ENCODE results near the gene TUBA3E. TPM values are rescaled to one million over a fixed set of nuclear protein-coding genes. Genes with fewer than 3 reads are reported as not detected.
"Not testable (repeated sequence)": the region's sequence is repeated elsewhere in the genome, so short reads cannot be mapped to it uniquely, and the experiment has no call there.

Gene TUBA3E
- total RNA-seq = under 1 TPM in 1 of 2 donors, not detected in 1; 0.11 TPM
- polyA plus RNA-seq (ENCODE audit: insufficient read length in 2 of 2) = not detected
- long read RNA-seq, donor 1 = 0 reads
- long read RNA-seq, donor 2 = 0 reads
- long read RNA-seq, donor 3 = 0 reads
- long read RNA-seq, donor 4 = 0 reads

GRCh38 chr2:130198343-130198742 lies at the start of gene TUBA3E:
TSS of gene TUBA3E (minus strand) at chr2:130198439. CDS start at chr2:130198360, 79 bp downstream.
- WGBS (ENCODE audit: insufficient coverage) = no CpG with 5 or more reads among the region's 26 CpGs
- H3K27ac ChIP-seq (ENCODE audit: low read depth, low read length) = no peak within 1 kb of the TSS
- no peak for DNase-seq (ENCODE audit: low read depth in 4 of 6, low spot score in 6 of 6)
- H3K36me3 ChIP-seq (ENCODE audit: control insufficient read depth, insufficient read depth, low read length) = no peaks in the 10 kb centered on the region
- H3K4me1 ChIP-seq (ENCODE audit: control insufficient read depth, insufficient read depth, low read length) = no peaks in the 10 kb centered on the region
- no peak within 1 kb of the TSS for H3K4me3 ChIP-seq (ENCODE audit: low read depth, low read length)
- no peaks in the 10 kb centered on the region for H3K9me3 ChIP-seq (ENCODE audit: control insufficient read depth, insufficient read depth, low read length)
- no peaks in the 10 kb centered on the region for H3K27me3 ChIP-seq (ENCODE audit: control insufficient read depth, insufficient read depth, low read length)

GRCh38 chr2:130246430-130246829 lies 48.2 kb upstream of the TUBA3E start:
- H3K4me1 ChIP-seq (ENCODE audit: control insufficient read depth, insufficient read depth, low read length) = peaks cover under 1% of the 10 kb centered on the region
- no peaks in the 10 kb centered on the region for H3K36me3 ChIP-seq (ENCODE audit: control insufficient read depth, insufficient read depth, low read length)
- no peak overlapping the region for H3K4me3 ChIP-seq (ENCODE audit: low read depth, low read length)
- DNase-seq (ENCODE audit: low read depth in 4 of 6, low spot score in 6 of 6) = no peak
- H3K27me3 ChIP-seq (ENCODE audit: control insufficient read depth, insufficient read depth, low read length) = peaks cover under 1% of the 10 kb centered on the region
- 80% methylated on average over 7 of the region's 7 CpGs for WGBS (ENCODE audit: insufficient coverage)
- H3K27ac ChIP-seq (ENCODE audit: low read depth, low read length) = no peak overlapping the region
- no peaks in the 10 kb centered on the region for H3K9me3 ChIP-seq (ENCODE audit: control insufficient read depth, insufficient read depth, low read length)

GRCh38 chr2:130245976-130246375 lies 47.7 kb upstream of the TUBA3E start:
- 65% methylated on average over 2 of the region's 3 CpGs for WGBS (ENCODE audit: insufficient coverage)

GRCh38 chr2:130243359-130243758 lies 45.1 kb upstream of the TUBA3E start:
- Histone ChIP-seq H3K36me3 (ENCODE audit: control insufficient read depth, insufficient read depth, low read length) (no peaks in the 10 kb centered on the region), H3K4me3 (ENCODE audit: low read depth, low read length) (no peak overlapping the region), H3K9me3 (ENCODE audit: control insufficient read depth, insufficient read depth, low read length) (no peaks in the 10 kb centered on the region), H3K27ac (ENCODE audit: low read depth, low read length) (no peak overlapping the region), H3K4me1 (ENCODE audit: control insufficient read depth, insufficient read depth, low read length) (no peaks in the 10 kb centered on the region), H3K27me3 (ENCODE audit: control insufficient read depth, insufficient read depth, low read length) (no peaks in the 10 kb centered on the region)
- no CpG with 5 or more reads among the region's 2 CpGs for WGBS (ENCODE audit: insufficient coverage)
- no peak for DNase-seq (ENCODE audit: low read depth in 4 of 6, low spot score in 6 of 6)

More at GRCh38 chr2:130245976-130246375, 47.7 kb upstream of the TUBA3E start:
- Histone ChIP-seq H3K4me3 (ENCODE audit: low read depth, low read length) (no peak overlapping the region), H3K27me3 (ENCODE audit: control insufficient read depth, insufficient read depth, low read length) (no peaks in the 10 kb centered on the region), H3K9me3 (ENCODE audit: control insufficient read depth, insufficient read depth, low read length) (no peaks in the 10 kb centered on the region), H3K36me3 (ENCODE audit: control insufficient read depth, insufficient read depth, low read length) (no peaks in the 10 kb centered on the region), H3K4me1 (ENCODE audit: control insufficient read depth, insufficient read depth, low read length) (no peaks in the 10 kb centered on the region), H3K27ac (ENCODE audit: low read depth, low read length) (no peak overlapping the region)
- DNase-seq (ENCODE audit: low read depth in 4 of 6, low spot score in 6 of 6) = no peak

GRCh38 chr2:130241041-130241707 lies 42.9 kb upstream of the TUBA3E start:
- no peaks in the 10 kb centered on the region for H3K27me3 ChIP-seq (ENCODE audit: control insufficient read depth, insufficient read depth, low read length)
- H3K9me3 ChIP-seq (ENCODE audit: control insufficient read depth, insufficient read depth, low read length) = no peaks in the 10 kb centered on the region
- no peaks in the 10 kb centered on the region for H3K36me3 ChIP-seq (ENCODE audit: control insufficient read depth, insufficient read depth, low read length)
- WGBS (ENCODE audit: insufficient coverage) = 96% methylated on average over 7 of the region's 8 CpGs
- no peak overlapping the region for H3K27ac ChIP-seq (ENCODE audit: low read depth, low read length)
- H3K4me3 ChIP-seq (ENCODE audit: low read depth, low read length) = no peak overlapping the region
- H3K4me1 ChIP-seq (ENCODE audit: control insufficient read depth, insufficient read depth, low read length) = no peaks in the 10 kb centered on the region
- DNase-seq (ENCODE audit: low read depth in 4 of 6, low spot score in 6 of 6) = no peak

GRCh38 chr2:130239581-130239980 lies 41.3 kb upstream of the TUBA3E start:
- DNase-seq (ENCODE audit: low read depth in 4 of 6, low spot score in 6 of 6); H3K27me3 ChIP-seq (ENCODE audit: control insufficient read depth, insufficient read depth, low read length); H3K9me3 ChIP-seq (ENCODE audit: control insufficient read depth, insufficient read depth, low read length); H3K4me1 ChIP-seq (ENCODE audit: control insufficient read depth, insufficient read depth, low read length); H3K36me3 ChIP-seq (ENCODE audit: control insufficient read depth, insufficient read depth, low read length); H3K27ac ChIP-seq (ENCODE audit: low read depth, low read length); H3K4me3 ChIP-seq (ENCODE audit: low read depth, low read length): not testable (repeated sequence)
- 74% methylated on average over 4 of the region's 6 CpGs for WGBS (ENCODE audit: insufficient coverage)

- not testable (repeated sequence) for H3K9me3 ChIP-seq (ENCODE audit: control insufficient read depth, insufficient read depth, low read length); H3K4me1 ChIP-seq (ENCODE audit: control insufficient read depth, insufficient read depth, low read length); DNase-seq (ENCODE audit: low read depth in 4 of 6, low spot score in 6 of 6); H3K4me3 ChIP-seq (ENCODE audit: low read depth, low read length); H3K27me3 ChIP-seq (ENCODE audit: control insufficient read depth, insufficient read depth, low read length); H3K27ac ChIP-seq (ENCODE audit: low read depth, low read length); H3K36me3 ChIP-seq (ENCODE audit: control insufficient read depth, insufficient read depth, low read length)
- 69% methylated on average over 1 of the region's 2 CpGs for WGBS (ENCODE audit: insufficient coverage)
Observed at GRCh38 chr2:130233066-130233465, 34.8 kb upstream of the TUBA3E start.

- Histone ChIP-seq H3K27ac (ENCODE audit: low read depth, low read length) (no peak overlapping the region), H3K9me3 (ENCODE audit: control insufficient read depth, insufficient read depth, low read length) (no peaks in the 10 kb centered on the region), H3K4me3 (ENCODE audit: low read depth, low read length) (no peak overlapping the region), H3K27me3 (ENCODE audit: control insufficient read depth, insufficient read depth, low read length) (no peaks in the 10 kb centered on the region), H3K4me1 (ENCODE audit: control insufficient read depth, insufficient read depth, low read length) (peaks cover 5% of the 10 kb centered on the region), H3K36me3 (ENCODE audit: control insufficient read depth, insufficient read depth, low read length) (no peaks in the 10 kb centered on the region)
- DNase-seq (ENCODE audit: low read depth in 4 of 6, low spot score in 6 of 6) = no peak
- 80% methylated on average over 7 of the region's 12 CpGs for WGBS (ENCODE audit: insufficient coverage)
Observed at GRCh38 chr2:130231656-130232055, 33.4 kb upstream of the TUBA3E start.

GRCh38 chr2:130230907-130231306 lies 32.7 kb upstream of the TUBA3E start:
- H3K27ac ChIP-seq (ENCODE audit: low read depth, low read length); H3K4me3 ChIP-seq (ENCODE audit: low read depth, low read length); H3K9me3 ChIP-seq (ENCODE audit: control insufficient read depth, insufficient read depth, low read length); H3K27me3 ChIP-seq (ENCODE audit: control insufficient read depth, insufficient read depth, low read length); H3K36me3 ChIP-seq (ENCODE audit: control insufficient read depth, insufficient read depth, low read length); H3K4me1 ChIP-seq (ENCODE audit: control insufficient read depth, insufficient read depth, low read length); DNase-seq (ENCODE audit: low read depth in 4 of 6, low spot score in 6 of 6): not testable (repeated sequence)
- 99% methylated on average over 10 of the region's 15 CpGs for WGBS (ENCODE audit: insufficient coverage)

GRCh38 chr2:130230376-130230775 lies 32.1 kb upstream of the TUBA3E start:
- not testable (repeated sequence) for H3K27me3 ChIP-seq (ENCODE audit: control insufficient read depth, insufficient read depth, low read length); H3K36me3 ChIP-seq (ENCODE audit: control insufficient read depth, insufficient read depth, low read length); H3K4me3 ChIP-seq (ENCODE audit: low read depth, low read length); H3K27ac ChIP-seq (ENCODE audit: low read depth, low read length); H3K4me1 ChIP-seq (ENCODE audit: control insufficient read depth, insufficient read depth, low read length); H3K9me3 ChIP-seq (ENCODE audit: control insufficient read depth, insufficient read depth, low read length); DNase-seq (ENCODE audit: low read depth in 4 of 6, low spot score in 6 of 6)
- 95% methylated on average over 12 of the region's 18 CpGs for WGBS (ENCODE audit: insufficient coverage)
